ENCODE measurements around the gene PCBP3.

The PCBP3 gene

GRCh38 chr21:45908536-45909237, 265.2 kb downstream of the PCBP3 start:
- no peak for DNase-seq (ENCODE audit: low read depth, low spot score)

GRCh38 chr21:45909238-45909988, 265.9 kb downstream of the PCBP3 start:
- DNase-seq (ENCODE audit: low read depth, low spot score), result no peak

DNA sequence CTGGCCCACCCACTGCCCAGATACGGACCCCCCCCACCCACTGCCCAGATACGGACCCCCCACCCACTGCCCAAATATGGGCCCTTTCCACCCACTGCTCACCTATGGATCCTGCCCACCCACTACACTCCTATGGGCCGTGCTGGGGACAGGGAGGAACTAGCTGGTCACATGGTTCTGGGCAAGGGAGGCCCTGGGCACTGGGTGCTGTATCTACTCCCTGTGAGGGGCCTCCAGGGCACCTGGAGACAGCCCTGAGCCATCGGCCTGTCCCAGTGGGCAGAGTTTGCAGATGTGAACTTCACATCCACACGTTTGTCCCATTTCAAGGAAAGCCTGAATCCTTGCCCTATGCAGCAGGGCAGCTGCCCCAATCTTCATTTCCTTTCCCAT, 266.6 kb downstream of the PCBP3 start:
- DNase-seq (ENCODE audit: low read depth, low spot score), result no peak

DNA sequence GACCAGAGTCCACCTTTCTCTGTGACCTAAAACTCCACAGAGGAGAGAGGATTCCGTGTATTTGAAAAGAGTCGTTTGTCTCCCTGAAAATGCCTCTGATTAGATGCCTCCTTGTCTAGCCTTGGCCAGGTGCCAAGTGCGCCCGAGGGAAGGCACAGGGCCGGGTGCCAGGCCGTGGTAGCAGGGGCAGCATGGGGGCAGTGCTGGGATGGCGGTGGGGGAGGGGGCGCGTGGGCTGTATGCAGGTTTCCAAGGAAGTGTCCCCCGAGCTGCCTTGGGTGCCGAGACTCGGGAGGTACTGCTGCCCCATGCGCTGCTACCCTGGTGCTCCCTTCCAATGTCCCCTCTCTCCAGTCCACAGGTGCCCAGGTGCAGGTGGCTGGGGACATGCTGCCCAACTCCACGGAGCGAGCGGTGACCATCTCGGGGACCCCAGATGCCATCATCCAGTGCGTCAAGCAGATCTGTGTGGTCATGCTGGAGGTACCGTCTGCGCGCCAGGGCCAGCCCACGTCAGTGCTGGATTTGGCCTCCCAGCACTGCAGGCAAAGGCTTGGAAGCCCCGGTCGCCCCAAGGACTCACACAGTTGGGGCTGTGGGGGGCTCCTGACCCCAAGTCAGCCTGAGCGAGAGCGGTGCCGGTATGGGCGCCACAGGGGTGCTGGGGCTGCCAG, 267.2 kb downstream of the PCBP3 start:
- no peak for DNase-seq (ENCODE audit: low read depth, low spot score)

- DNase-seq (ENCODE audit: low read depth, low spot score), result no peak
Observed at GRCh38 chr21:45911806-45912325, 268.3 kb downstream of the PCBP3 start.

DNA sequence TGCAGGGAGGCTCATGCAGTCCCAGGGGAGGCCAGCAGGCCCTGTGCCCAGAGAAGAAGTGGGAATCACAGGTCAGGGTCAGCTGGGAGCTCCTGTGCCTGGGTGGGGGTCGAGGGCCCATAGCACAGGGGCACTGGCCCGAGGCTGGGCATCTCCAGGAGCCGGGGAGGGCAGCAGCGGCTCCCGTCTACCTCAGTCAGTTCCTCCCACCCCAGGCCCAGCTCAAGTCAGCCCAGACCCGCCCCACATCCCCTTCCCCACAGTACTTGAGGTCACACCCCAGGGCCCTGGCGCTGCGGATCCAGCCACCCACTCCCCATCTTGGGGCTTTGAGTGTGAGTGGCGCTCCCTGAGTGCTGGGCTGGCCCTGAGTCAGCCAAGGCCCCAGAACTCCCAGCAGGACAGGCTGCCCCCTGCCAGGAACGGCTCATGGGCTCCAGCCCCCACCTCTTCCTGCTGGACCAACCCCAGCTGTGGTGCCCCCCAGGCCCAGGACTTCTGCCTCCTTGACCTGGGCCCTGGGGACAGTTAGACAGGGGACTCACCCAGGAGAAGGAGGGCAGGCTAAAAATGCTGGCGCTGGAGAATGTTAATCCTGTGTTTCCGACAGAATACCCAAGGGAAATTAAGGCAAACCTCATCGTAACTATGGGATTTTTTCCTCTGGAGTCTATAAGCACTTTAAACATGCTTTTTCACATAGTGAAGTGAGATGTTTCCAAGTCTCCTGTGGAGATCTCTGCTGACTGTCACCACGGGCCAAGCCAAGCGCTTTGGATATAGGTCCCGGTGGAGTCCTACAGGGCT, 269.3 kb downstream of the PCBP3 start:
- no peak for DNase-seq (ENCODE audit: low read depth, low spot score)

DNA sequence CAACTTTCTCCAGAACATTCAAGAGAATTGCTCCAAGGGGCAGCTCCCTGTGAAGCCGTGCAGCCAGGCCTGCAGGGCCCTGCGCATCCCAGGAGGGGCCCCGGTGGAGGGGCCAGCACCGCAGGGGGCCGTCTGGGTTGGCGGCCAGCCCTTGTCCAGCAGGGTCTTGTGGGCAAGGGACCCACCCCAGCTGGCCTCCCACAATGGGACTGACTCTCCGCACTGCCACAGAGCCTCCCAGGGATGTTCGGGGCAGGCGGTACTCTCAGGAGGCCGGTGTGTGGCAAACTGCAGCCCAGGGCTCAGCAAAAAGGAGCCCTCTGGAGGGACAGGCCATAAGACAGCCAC, 269.9 kb downstream of the PCBP3 start:
- DNase-seq (ENCODE audit: low read depth, low spot score), result no peak

DNA sequence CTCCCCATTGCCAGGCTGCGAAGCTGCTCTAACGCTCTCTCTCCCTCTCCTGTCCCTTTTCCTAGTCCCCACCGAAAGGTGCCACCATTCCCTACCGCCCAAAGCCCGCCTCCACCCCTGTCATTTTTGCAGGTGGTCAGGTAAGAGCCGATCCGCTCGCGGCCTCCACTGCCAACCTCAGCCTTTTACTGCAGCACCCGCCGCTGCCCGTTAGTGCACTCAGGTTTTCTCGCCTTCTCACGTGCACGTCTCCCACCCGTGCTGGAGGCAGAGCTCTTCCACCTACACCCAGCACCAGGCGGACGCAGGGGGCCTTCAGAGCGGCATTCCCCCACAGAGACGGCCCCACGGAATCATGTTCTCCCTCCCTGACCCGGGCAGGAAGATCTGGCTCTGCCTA, 270.4 kb downstream of the PCBP3 start:
- no peak for DNase-seq (ENCODE audit: low read depth, low spot score)

DNA sequence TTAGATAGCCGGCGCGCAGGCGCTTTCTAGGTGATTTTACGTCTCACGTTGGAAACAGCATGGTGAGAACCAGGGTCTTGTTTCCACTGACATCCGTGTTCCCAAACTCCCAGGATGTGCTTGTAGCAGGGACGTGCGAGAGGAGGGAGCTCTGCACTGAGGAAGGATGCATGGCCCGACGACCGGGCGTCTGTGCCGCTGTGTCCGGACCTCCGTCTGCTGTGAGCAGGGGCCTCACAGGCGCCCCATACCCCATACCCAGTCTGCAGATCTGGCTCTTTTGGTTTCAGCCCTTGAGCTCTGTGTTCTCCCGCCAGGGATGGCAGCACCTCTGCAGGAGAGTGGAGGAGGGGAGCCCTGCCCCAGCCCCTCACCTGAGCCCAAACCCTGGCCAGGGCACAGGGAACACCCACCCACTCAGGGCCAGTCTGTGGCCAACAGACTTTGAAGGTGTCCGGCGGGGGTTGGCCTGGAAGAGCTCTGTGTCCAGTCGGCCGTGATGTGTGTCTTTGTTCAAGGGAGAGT, 270.9 kb downstream of the PCBP3 start:
- no peak for DNase-seq (ENCODE audit: low read depth, low spot score)

GRCh38 chr21:45916011-45916840, 272.7 kb downstream of the PCBP3 start:
- DNase-seq (ENCODE audit: low read depth, low spot score), result peak; percentile 52

DNA sequence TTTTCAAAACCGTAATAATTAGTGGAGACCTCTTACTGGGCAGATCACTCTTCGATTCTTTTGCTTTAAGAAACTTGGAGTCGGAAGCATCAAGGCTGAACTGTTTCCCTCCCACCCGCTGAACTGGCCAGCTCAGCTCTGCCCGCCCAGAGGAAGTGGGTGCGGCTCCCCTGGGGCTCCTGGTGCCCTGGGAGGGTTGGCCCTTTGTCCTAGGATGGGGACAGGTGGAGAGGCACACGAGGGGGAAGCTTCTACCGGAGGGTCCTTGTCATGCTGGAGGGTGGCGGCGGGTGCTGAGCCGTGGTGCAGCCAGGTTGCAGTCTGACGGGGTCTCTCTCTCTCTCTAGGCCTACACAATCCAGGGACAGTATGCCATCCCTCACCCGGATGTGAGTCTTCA, 273.7 kb downstream of the PCBP3 start:
- no peak for DNase-seq (ENCODE audit: low read depth, low spot score)

- no peak for DNase-seq (ENCODE audit: low read depth, low spot score)
Observed at GRCh38 chr21:45918011-45918410, 274.5 kb downstream of the PCBP3 start.

DNA sequence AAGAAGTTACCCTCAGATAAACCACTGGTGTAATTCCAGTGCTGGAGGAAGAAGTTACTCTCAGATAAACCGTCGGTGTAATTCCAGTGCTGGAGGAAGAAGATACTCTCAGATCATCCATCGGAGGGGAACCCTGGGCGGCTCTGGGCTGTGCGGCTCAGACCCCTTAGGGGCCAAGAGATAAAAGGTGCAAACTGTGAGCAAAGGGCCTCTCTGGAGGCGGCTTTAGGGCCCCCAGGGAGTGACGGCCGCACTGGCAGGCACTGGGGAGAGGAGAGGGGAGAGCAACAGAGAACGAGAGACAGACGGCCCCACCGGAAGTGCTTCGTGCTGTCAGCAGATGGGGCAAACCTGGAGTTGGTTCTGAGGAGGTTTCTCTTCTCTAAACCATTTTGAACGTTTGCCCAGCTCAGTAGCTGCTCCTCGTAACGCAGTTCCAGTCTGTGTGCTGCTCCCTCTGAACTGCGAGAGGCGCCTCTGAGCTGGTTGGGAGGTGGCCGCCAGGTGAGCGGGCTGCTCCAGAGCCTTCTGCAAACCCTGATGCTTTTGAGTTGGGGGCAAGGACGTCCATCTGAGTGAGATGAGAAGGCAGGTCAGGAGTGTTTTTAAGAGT, 275.4 kb downstream of the PCBP3 start:
- DNase-seq (ENCODE audit: low read depth, low spot score), result no peak

DNA sequence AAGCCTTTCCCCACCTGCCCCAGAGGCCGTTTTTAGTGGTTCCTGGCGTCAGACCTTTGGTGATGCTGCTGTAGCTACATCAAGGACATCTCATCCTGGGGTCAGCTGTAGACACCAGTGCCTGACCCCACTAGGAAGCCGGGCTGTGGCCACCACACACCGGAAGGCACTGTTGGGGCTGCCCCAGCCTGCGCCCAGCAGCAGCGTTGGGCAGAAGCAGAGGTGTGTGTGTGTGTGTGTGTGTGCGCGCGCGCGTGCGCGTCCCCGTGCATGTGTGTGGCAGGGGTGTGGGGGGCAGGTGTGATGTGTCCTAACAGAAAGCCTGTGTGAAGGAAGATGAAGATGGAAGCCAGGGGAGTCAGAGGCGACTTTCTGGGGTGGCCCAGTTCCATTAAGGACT, 276.1 kb downstream of the PCBP3 start:
- no peak for DNase-seq (ENCODE audit: low read depth, low spot score)

GRCh38 chr21:45920824-45921600, 277.5 kb downstream of the PCBP3 start:
- no peak for DNase-seq (ENCODE audit: low read depth, low spot score)

GRCh38 chr21:45921917-45922316, 278.4 kb downstream of the PCBP3 start:
- DNase-seq (ENCODE audit: low read depth, low spot score), result no peak

DNA sequence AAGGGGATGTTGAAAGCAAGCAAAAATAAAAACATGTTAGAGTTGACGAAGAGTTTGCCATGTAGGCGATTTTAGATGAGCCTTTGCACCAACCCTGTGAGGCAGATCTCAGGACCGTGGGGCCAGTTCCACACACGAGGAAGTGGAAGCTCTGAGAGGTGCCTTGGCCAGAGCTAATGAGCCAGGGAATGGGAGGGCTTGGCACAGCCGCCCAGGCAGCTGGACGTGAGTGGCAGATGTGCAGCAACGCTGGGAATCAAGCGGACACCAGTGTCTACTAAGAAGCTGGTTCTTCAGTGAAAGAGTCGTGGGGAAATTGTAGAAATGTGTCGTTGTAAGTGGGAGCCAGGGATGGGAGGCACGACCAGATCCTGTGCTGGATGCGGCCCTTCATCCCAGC, 279.1 kb downstream of the PCBP3 start:
- no peak for DNase-seq (ENCODE audit: low read depth, low spot score)

DNA sequence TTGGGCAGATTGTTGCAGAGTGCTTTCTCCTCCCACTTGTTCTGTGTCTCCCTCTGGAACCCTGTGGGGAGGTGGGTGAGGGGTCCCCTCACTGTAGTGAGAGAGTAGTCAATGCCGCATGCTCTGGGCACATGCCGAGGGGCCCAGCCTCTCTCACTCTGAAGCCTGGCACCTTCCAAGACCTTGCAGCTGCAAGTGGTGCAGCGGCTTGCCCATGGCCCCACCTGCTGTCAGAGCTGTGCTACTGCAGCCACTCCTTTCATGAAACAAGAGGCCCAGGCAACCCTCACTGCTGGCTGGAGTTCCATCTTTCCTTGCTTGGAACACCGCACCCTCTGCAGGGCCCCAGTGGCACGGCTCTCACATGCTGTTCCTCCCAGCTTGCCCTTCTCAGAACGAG, 279.6 kb downstream of the PCBP3 start:
- peak; percentile 82 for DNase-seq (ENCODE audit: low read depth, low spot score)

GRCh38 chr21:45926281-45926680, 282.8 kb downstream of the PCBP3 start:
- no peak for DNase-seq (ENCODE audit: low read depth, low spot score)
